Endothelial cell of umbilical vein (primary cell): ENCODE results near the gene SCAPER. TPM values are rescaled to one million over a fixed set of nuclear protein-coding genes. Genes with fewer than 3 reads are reported as not detected.

Experiments
- Bru-seq: library from RNA; stranded (reverse); fragments of 400-500 nt; gene quantifications from one replicate; lab custom pipeline; 2021; lab: Mats Ljungman, UMichigan
- BruChase-seq, 2 experiments: library from RNA; stranded (reverse); fragments of 400-500 nt; gene quantifications; one replicate each; lab custom pipeline; 2021; lab: Mats Ljungman, UMichigan
- BruUV-seq: library from RNA; stranded (reverse); fragments of 400-500 nt; replicated peaks from 2 replicates; lab custom pipeline; 2021; lab: Mats Ljungman, UMichigan
- CTCF ChIA-PET: fragments of 300-600, 350-600 bp; sonication (Branson Sonifier 250); formaldehyde crosslinking; loops from one replicate; lab custom pipeline; 2021; ENCODE audit warnings: antibody characterized with exemption, inconsistent platforms; lab: Charles Lee
- POLR2A ChIA-PET: fragments of 300-600, 350-600 bp; sonication (Branson Sonifier 250); formaldehyde crosslinking; loops from one replicate; lab custom pipeline; 2021; ENCODE audit warnings: antibody characterized with exemption, inconsistent platforms; lab: Charles Lee
- DNase-seq: peaks from one replicate; pipeline ENCODE4 v3.0.0-alpha.2; 2011; ENCODE audit warnings: low read depth, low spot score
- FAIRE-seq: peaks from 2 replicates; lab custom pipeline; 2011; peaks lifted over from hg19 to GRCh38; lab: Jason Lieb, UNC
- H2AFZ ChIP-seq: 2 replicates; pipeline ENCODE4 v1.6.0; 2012; ENCODE audit warnings: low read depth, low read length, control low read depth, inconsistent platforms
- H3K27ac ChIP-seq: 2 replicates; pipeline ENCODE4 v1.5.1; 2011; ENCODE audit warnings: low read depth, mild to moderate bottlenecking, control low read depth, low read length, moderate library complexity; ENCODE audit not compliant: insufficient read depth
- H3K27me3 ChIP-seq, 2 experiments: 2 replicates each; pipeline versions ENCODE4 v1.6.0 to v1.6.1; 2011; ENCODE audit warnings: low read length in 2 of 2, mixed read lengths in 1 of 2; ENCODE audit not compliant: control insufficient read depth in 2 of 2, insufficient read depth in 2 of 2
- H3K36me3 ChIP-seq, 2 experiments: 2 replicates in 1 of 2; 3 replicates in 1 of 2; pipeline ENCODE4 v1.5.1; 2011; ENCODE audit warnings: low read length in 2 of 2, mild to moderate bottlenecking in 1 of 2, moderate library complexity in 1 of 2; ENCODE audit not compliant: control insufficient read depth in 2 of 2, insufficient read depth in 2 of 2; ENCODE audit errors: extremely low read depth in 1 of 2
- H3K4me1 ChIP-seq: 3 replicates; pipeline ENCODE4 v1.5.1; 2011; ENCODE audit warnings: mild to moderate bottlenecking, low read length; ENCODE audit not compliant: control insufficient read depth, insufficient read depth; ENCODE audit errors: extremely low read depth
- H3K4me2 ChIP-seq: 2 replicates; pipeline ENCODE4 v1.6.1; 2011; ENCODE audit warnings: low read length, control low read depth, mixed read lengths; ENCODE audit not compliant: insufficient read depth
- H3K4me3 ChIP-seq, 3 experiments: fragments of 200-600 bp in 1 of 3; sonication (generic), shearing (Covaris generic) in 1 of 3; replicated peaks in 1 of 3; 2 replicates each; pipeline ENCODE4 v1.5.1; 2011 to 2016; ENCODE audit warnings: control low read depth in 3 of 3, low read length in 3 of 3, mild to moderate bottlenecking in 2 of 3, inconsistent platforms in 1 of 3, low read depth in 1 of 3, moderate library complexity in 1 of 3; ENCODE audit not compliant: insufficient read depth in 1 of 3
- H3K79me2 ChIP-seq: 2 replicates; pipeline ENCODE4 v1.6.0; 2012; ENCODE audit warnings: low read length, inconsistent platforms; ENCODE audit not compliant: control insufficient read depth, insufficient read depth
- H3K9ac ChIP-seq: replicated peaks from 2 replicates; pipeline ENCODE3; 2011; ENCODE audit warnings: low read length, control low read depth; ENCODE audit not compliant: insufficient read depth; ENCODE audit errors: extremely low read depth
- H3K9me1 ChIP-seq: replicated peaks from 3 replicates; pipeline ENCODE4 v1.6.0; 2011; ENCODE audit warnings: mild to moderate bottlenecking, low read length; ENCODE audit not compliant: control insufficient read depth, insufficient read depth; ENCODE audit errors: extremely low read depth
- H3K9me3 ChIP-seq: replicated peaks from 2 replicates; pipeline ENCODE4 v1.5.1; 2012; ENCODE audit warnings: low read length, inconsistent platforms; ENCODE audit not compliant: control insufficient read depth, insufficient read depth
- H4K20me1 ChIP-seq: replicated peaks from 2 replicates; pipeline ENCODE3; 2011; ENCODE audit warnings: mild to moderate bottlenecking, low read length; ENCODE audit not compliant: control insufficient read depth, insufficient read depth; ENCODE audit errors: extremely low read depth
- GATA2 ChIP-seq: IDR thresholded peaks from 2 replicates; pipeline ENCODE4 v1.7.0; 2011; ENCODE audit warnings: low read depth, mild to moderate bottlenecking, moderate library complexity, mixed read lengths, low read length; ENCODE audit not compliant: insufficient read length, insufficient read depth
- JUN ChIP-seq: IDR thresholded peaks from 2 replicates; pipeline ENCODE4 v1.6.1; 2011; ENCODE audit warnings: borderline replicate concordance, low read depth; ENCODE audit not compliant: insufficient read length, insufficient read depth
- MAX ChIP-seq: IDR thresholded peaks from 2 replicates; pipeline ENCODE4 v1.6.1; 2011; ENCODE audit not compliant: insufficient read depth, insufficient read length
- POLR2A ChIP-seq: IDR thresholded peaks from 2 replicates; pipeline ENCODE4 v1.6.1; 2012; ENCODE audit warnings: low read depth, mild to moderate bottlenecking, control low read depth, low read length
- POLR2AphosphoS5 ChIP-seq: IDR thresholded peaks from 2 replicates; pipeline ENCODE4 v1.6.1; 2012; ENCODE audit warnings: low read depth, mild to moderate bottlenecking, control low read depth, low read length, moderate library complexity; ENCODE audit not compliant: insufficient read depth
- dilution Hi-C: fragments of 300-500 bp; cut with MboI; formaldehyde crosslinking; loops from one replicate; pipeline ENCODE4 v1.15.0; 2019; ENCODE audit warnings: low sequenced_read_pairs; ENCODE audit not compliant: extremely low pct_ligation_motif_present
- intact Hi-C: fragments of 100-400 bp; cut with micrococcal nuclease; formaldehyde crosslinking; loops from one replicate; pipeline ENCODE4 v1.10.0; 2022
- long read RNA-seq: library from polyadenylated mRNA; stranded (forward); transcript quantifications from one replicate; pipeline ENCODE4 v2.0.0, GENCODE V29; 2021
- polyA minus RNA-seq, 3 experiments: library from RNA; depleted of rRNA, polyadenylated mRNA; stranded (reverse); fragments of >200 nt; gene quantifications; 1 replicate in 1 of 3; 2 replicates in 2 of 3; pipeline ENCODE4 v1.2.3, GENCODE V29; 2011
- polyA plus RNA-seq, 4 experiments: library from polyadenylated mRNA; depleted of rRNA in 3 of 4; stranded (reverse) in 3 of 4; unstranded in 1 of 4; fragments of >200 nt; gene quantifications; 2 replicates each; pipeline versions ENCODE4 v1.2.1 to v1.2.3, GENCODE V29; 2011 to 2012; ENCODE audit warnings: missing spikeins in 1 of 4
- total RNA-seq: library from RNA; stranded (reverse); gene quantifications from 2 replicates; pipeline ENCODE4 v1.2.3, GENCODE V29; 2021

The SCAPER gene
- total RNA-seq (11.2 and 12.7 TPM in 2 replicates), polyA plus RNA-seq (1.5 and 2.7 TPM in 2 replicates), polyA minus RNA-seq (4.0 and 4.8 TPM in 2 replicates), Bru-seq, nascent RNA (percentile 65 among the genes with signal in this experiment), BruChase-seq, experiment 1, labeled RNA remaining after a 6-hour chase (percentile 44 among the genes with signal in this experiment), BruChase-seq, experiment 2, labeled RNA remaining after a 2-hour chase (percentile 48 among the genes with signal in this experiment)
- 2.6 and 3.2 TPM in 2 replicates for polyA plus RNA-seq (2011; cell fraction: cytosol; rRNA removed)
- polyA plus RNA-seq (2011; cell fraction: nucleus; rRNA removed), result 10.7 and 10.9 TPM in 2 replicates
- 3.6 and 5.6 TPM in 2 replicates for polyA plus RNA-seq (2012)
- polyA minus RNA-seq (2011; cell fraction: cytosol; rRNA and poly(A)+ RNA removed), result 3.4 TPM
- 23.5 and 24.0 TPM in 2 replicates for polyA minus RNA-seq (2011; cell fraction: nucleus; rRNA and poly(A)+ RNA removed)
- long read RNA-seq, partial matches to known transcripts, result 2 of 9 reads
- long read RNA-seq, other reads (novel, unspliced or antisense), result 7 of 9 reads

GRCh38 chr15:76905013-76905839 is at the start of gene SCAPER:
TSS of gene SCAPER (minus strand) at chr15:76905340. CDS start at chr15:76883817, 21,523 bp downstream.
- dilution Hi-C loops, result no loop called here
- Histone ChIP-seq H3K79me2 (peaks cover 1% of the 10 kb centered on the region), H3K27ac (peak within 1 kb of the TSS; percentile 37), H3K9ac (peak within 1 kb of the TSS; percentile 64), H3K4me1 (peaks cover 12% of the 10 kb centered on the region), H4K20me1 (no peaks in the 10 kb centered on the region), H3K9me1 (no peaks in the 10 kb centered on the region), H3K36me3 (no peaks in the 10 kb centered on the region), H3K27me3 (no peaks in the 10 kb centered on the region), H2AFZ (peak within 1 kb of the TSS; percentile 99), H3K4me3 (peak within 1 kb of the TSS; percentile 29 to 98 (median 59)), H3K4me2 (peak within 1 kb of the TSS; percentile 73), H3K9me3 (no peaks in the 10 kb centered on the region)
- ChIA-PET CTCF (interaction anchor here (1.3 kb wide), 1 partner anchor 26 kb away, joined by 3 read pairs; the partner anchor contains the start of gene RCN2), POLR2A (interaction anchor here (1.4 kb wide), 1 partner anchor 26 kb away, joined by 3 read pairs; the partner anchor contains the start of gene RCN2)
- TF ChIP-seq MAX (peak; percentile 91), GATA2 (no peak), JUN (no peak), POLR2A (peak; percentile 80), POLR2AphosphoS5 (peak; percentile 78)
- intact Hi-C loops, result loop anchor here (1.0 kb wide), 1 partner anchor 26 kb away; the partner anchor contains the start of gene RCN2
- no TSS peak for BruUV-seq
- FAIRE-seq (peak; percentile 91), DNase-seq (peak; percentile 92)
